ENCODE data around the gene JPT1. TPM values are rescaled to one million over a fixed set of nuclear protein-coding genes. Genes with fewer than 3 reads are reported as not detected.
"Not testable (repeated sequence)": the region's sequence is repeated elsewhere in the genome, so short reads cannot be mapped to it uniquely, and the experiment has no call there.

JPT1 gene
- total RNA-seq, 4 donors from 2014 or later = 15.1 to 23.4 (median 17.7) TPM

DNA sequence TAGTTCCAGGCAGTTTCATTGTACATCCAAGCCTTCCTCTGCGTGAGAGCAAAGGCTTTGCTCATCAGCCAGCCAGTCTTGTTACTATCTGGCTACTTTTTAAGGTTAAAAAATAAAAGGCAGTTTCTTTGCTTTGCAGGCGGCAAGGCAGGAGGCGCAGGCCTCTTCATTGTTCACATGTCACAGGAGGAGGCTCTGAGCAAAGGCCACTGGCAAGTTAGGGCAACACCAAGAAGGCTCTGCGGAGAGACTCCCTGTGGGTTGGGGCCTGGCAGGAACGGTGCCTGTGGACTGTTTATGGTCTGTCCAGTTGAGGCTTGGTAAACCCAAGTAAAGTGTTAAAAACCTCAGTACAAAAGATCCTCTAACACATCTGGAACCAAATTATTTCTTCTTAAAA lies 18.9 kb downstream of the JPT1 start:
- Histone ChIP-seq H3K9me3 (no peaks in the 10 kb centered on the region), H3K4me3 (replicated peaks in 1 of 3) (no peak overlapping the region), H3K4me1 (peaks cover 6 to 7% of the 10 kb centered on the region in 2 donors), H3K27ac (no peak overlapping the region), H3K36me3 (no peaks in the 10 kb centered on the region), H3K27me3 (no peaks in the 10 kb centered on the region)
- intact Hi-C loops (cut with DNase I) = no loop called here
- DNase-seq = no peak
- no peak for TF ChIP-seq POLR2A (IDR thresholded peaks at IDR 0.05)
- TF ChIP-seq, protein P1, sequence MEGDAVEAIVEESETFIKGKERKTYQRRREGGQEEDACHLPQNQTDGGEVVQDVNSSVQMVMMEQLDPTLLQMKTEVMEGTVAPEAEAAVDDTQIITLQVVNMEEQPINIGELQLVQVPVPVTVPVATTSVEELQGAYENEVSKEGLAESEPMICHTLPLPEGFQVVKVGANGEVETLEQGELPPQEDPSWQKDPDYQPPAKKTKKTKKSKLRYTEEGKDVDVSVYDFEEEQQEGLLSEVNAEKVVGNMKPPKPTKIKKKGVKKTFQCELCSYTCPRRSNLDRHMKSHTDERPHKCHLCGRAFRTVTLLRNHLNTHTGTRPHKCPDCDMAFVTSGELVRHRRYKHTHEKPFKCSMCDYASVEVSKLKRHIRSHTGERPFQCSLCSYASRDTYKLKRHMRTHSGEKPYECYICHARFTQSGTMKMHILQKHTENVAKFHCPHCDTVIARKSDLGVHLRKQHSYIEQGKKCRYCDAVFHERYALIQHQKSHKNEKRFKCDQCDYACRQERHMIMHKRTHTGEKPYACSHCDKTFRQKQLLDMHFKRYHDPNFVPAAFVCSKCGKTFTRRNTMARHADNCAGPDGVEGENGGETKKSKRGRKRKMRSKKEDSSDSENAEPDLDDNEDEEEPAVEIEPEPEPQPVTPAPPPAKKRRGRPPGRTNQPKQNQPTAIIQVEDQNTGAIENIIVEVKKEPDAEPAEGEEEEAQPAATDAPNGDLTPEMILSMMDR (IDR thresholded peaks at IDR 0.05) = no peak
- WGBS, 2 donors = 90 to 91% methylated on average over 5 of the region's 5 CpGs

DNA sequence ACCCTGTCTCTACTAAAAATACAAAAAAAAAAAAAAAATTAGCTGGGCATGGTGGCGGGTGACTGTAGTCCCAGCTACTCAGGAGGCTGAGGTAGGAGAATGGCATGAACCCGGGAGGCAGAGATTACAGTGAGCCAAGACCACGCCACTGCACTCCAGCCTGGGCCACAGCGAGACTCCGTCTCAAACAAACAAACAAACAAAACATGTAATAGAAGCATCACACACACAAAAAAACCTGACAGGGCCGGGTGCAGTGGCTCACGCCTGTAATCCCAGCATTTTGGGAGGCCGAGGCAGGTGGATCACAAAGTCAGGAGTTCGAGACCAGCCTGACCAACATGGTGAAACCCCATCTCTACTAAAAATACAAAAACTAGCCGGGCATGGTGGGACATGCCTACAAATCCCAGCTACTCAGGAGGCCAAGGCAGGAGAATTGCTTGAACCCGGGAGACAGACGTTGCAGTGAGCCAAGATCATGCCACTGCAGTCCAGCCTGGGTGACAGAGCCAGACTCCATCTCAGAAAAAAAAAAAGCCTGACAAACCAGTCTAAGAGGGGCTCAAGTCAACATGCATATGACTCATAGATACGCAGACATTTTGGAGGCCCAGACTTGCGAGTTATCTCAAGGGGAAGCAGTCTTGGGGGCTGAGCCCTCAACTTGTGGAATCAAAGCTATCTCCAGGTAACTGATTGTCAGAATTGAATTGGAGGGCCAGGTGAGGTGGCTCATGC lies 20.5 kb downstream of the JPT1 start:
- WGBS, 2 donors = 91 to 92% methylated on average over 14 of the region's 14 CpGs
- H3K27ac ChIP-seq; H3K9me3 ChIP-seq; H3K36me3 ChIP-seq; H3K4me1 ChIP-seq; H3K27me3 ChIP-seq; intact Hi-C loops (cut with DNase I); H3K4me3 ChIP-seq (replicated peaks in 1 of 3); DNase-seq: not testable (repeated sequence)

DNA sequence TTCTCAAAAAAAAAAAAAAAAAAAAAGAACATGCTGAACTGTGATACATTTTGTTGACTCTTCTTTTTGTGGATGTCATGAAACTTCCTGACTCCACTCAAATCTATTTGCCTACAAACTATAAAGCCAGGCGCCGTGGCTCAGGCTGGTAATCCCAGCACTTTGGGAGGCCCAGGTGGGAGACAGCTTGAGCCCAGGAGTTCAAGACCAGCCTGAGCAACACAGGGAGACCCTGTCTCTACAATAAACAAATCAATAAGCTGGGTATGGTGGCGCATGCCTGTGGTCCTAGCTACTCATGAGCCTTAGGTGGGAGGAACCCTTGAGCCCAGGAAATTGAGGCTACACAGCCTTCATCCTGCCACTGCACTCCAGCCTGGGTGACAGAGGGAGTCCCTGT lies 21.3 kb downstream of the JPT1 start:
- no peak for DNase-seq
- Histone ChIP-seq H3K36me3 (peaks cover 0 to 5% of the 10 kb centered on the region in 2 donors), H3K27me3 (no peaks in the 10 kb centered on the region), H3K27ac (no peak overlapping the region), H3K4me3 (replicated peaks in 1 of 3) (no peak overlapping the region), H3K4me1 (peaks cover 6 to 10% of the 10 kb centered on the region in 2 donors), H3K9me3 (no peaks in the 10 kb centered on the region)
- no peak for TF ChIP-seq POLR2A (IDR thresholded peaks at IDR 0.05)
- TF ChIP-seq, protein P1 (IDR thresholded peaks at IDR 0.05) = no peak
- 93 to 98% methylated on average over 3 of the region's 3 CpGs for WGBS, 2 donors
- intact Hi-C loops (cut with DNase I) = no loop called here

DNA sequence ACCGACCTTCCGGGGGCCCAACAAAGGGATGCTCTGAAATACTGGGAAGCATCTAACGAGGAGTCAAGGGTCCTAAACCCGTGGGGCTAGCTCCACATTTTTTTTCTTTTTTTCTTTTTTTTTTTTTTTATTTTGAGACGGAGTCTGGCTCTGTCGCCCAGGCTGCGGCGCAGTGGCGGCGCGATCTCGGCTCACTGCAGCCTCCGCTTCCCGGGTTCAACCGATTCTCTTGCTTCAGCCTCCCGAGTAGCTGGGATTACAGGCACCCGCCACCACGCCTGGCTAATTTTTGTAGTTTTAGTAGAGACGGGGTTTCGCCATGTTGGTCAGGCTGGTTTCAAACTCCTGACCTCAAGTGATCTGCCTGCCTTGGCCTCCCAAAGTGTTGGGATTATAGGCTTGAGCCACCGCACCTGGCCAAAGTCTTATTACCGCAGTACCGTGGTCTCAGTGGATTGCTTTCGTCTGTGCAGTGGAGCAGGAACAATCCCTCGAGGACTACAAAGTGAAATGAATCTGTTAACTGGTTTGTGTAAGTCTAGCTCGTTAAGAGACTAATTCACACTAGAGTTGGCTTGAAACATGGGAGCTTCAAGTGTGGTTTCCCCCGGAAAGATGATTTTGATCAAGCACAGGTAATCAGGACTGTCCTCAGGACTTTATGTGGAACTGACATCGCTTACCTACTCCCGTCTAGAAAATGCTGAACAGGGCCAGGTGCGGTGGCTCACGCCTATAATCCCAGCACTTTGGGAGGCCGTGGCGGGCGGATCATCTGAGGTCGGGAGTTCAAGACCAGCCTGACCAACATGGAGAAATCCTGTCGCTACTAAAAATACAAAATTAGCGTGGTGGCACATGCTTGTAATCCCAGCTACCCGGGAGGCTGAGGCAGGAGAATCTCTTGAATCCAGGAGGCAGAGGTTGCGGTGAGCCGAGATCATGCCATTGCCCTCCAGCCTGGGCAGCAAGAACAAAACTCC lies 22.0 kb downstream of the JPT1 start:
- Histone ChIP-seq H3K4me1 (peaks cover 6 to 13% of the 10 kb centered on the region in 2 donors), H3K27ac (peak overlapping the region; percentile 73 to 86 (median 76)), H3K4me3 (replicated peaks in 1 of 3) (peak overlapping the region; percentile 41 to 62 (median 45))
- H3K9me3 ChIP-seq; intact Hi-C loops (cut with DNase I); H3K36me3 ChIP-seq; H3K27me3 ChIP-seq: not testable (repeated sequence)
- peak in 1 of 2 donors; percentile 36 for DNase-seq
- 70 to 73% methylated on average over 40 of the region's 40 CpGs for WGBS, 2 donors

DNA sequence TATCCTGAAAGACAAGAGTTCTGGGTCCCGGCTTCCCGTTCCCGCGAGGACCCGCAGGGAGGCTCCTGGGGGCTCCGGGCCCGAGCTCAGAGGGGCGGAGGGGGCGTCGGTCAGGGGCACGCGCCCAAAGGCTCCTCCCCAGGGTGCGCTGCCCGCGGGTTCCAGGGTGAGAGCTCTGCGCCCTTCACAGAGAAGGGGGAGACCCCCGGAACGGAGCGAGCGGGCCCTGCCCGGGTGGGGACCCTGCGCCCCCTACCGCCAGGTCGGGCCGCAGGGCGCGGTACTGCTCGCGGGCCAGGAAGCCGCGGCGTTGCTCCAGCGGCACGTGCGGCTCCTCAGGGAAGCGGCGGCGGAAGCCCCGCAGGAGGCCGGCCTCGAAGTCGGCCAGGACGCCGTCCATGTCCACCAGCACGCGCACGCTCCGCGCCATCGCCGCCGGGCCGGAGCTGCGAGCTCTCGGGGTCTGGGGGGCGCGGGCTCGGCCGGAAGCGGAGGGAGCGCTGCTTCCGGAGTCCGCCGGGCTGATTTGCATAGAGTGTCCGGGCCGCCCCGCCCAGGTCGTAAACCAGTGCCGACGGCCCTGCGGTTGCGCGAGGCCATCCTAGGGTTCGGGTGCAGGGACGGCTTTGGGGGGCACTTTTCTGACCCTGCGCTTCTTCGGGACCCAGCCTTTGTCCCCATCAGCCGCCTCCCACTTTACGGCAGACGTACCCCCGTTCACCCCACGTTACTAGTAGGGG lies 22.9 kb downstream of the JPT1 start, which contains the start of gene NT5C:
Gene NT5C, minus strand, starts transcription at position 465 of the 740 bp plus-strand sequence. Its CDS starts 35 bp downstream, at position 430.
- Histone ChIP-seq H3K27me3 (no peaks in the 10 kb centered on the region), H3K4me3 (replicated peaks in 1 of 3) (peak within 1 kb of the TSS; percentile 41 to 62 (median 45)), H3K36me3 (peaks cover 0 to 5% of the 10 kb centered on the region in 2 donors), H3K9me3 (no peaks in the 10 kb centered on the region), H3K27ac (peak within 1 kb of the TSS; percentile 73 to 86 (median 76)), H3K4me1 (peaks cover 6 to 15% of the 10 kb centered on the region in 2 donors)
- intact Hi-C loops (cut with DNase I) = no loop called here
- TF ChIP-seq, protein P1 (IDR thresholded peaks at IDR 0.05) = peak in 5 of 6 experiments; percentile 58 to 74 (median 67)
- TF ChIP-seq POLR2A (IDR thresholded peaks at IDR 0.05) = peak in 1 of 2 donors; percentile 70
- 1 to 7% methylated on average over 6 to 11 of the region's 82 CpGs for WGBS, 2 donors
- DNase-seq = peak; percentile 84 to 85
